H1 (cell line): ENCODE data around the gene XPOT. TPM values are rescaled to one million over a fixed set of nuclear protein-coding genes. Genes with fewer than 3 reads are reported as not detected.

ENCODE experiments used
- CTCF ChIA-PET: fragments of 300-600 bp; sonication (Branson Sonifier 250); formaldehyde crosslinking; loops from one replicate; lab custom pipeline; 2021; ENCODE audit not compliant: partially characterized antibody; lab: Charles Lee
- POLR2A ChIA-PET: fragments of 300-600 bp; sonication (Branson Sonifier 250); formaldehyde crosslinking; loops from one replicate; lab custom pipeline; 2021; ENCODE audit warnings: inconsistent platforms; ENCODE audit not compliant: partially characterized antibody; lab: Charles Lee
- DNase-seq, 2 experiments: peaks; one replicate each; pipeline versions ENCODE4 v3.0.0 to v3.0.0-alpha.2; 2010 to 2022; ENCODE audit warnings: low spot score in 2 of 2, low read depth in 1 of 2, mixed read lengths in 1 of 2
- FAIRE-seq: peaks from 2 replicates; lab custom pipeline; 2011; peaks lifted over from hg19 to GRCh38; lab: Jason Lieb, UNC
- H2AFZ ChIP-seq: 2 replicates; pipeline ENCODE4 v1.8.1; 2012; ENCODE audit warnings: low read length, inconsistent platforms
- H2AK5ac ChIP-seq: 2 replicates; pipeline ENCODE4 v1.6.1; 2013; ENCODE audit warnings: low read depth, low read length
- H2BK120ac ChIP-seq: replicated peaks from 2 replicates; pipeline ENCODE3; 2013; ENCODE audit warnings: low read depth, low read length, inconsistent platforms
- H2BK12ac ChIP-seq: 2 replicates; pipeline ENCODE4 v1.6.1; 2013; ENCODE audit warnings: low read depth, low read length
- H2BK15ac ChIP-seq: 2 replicates; pipeline ENCODE4 v1.6.1; 2013; ENCODE audit warnings: low read length
- H2BK20ac ChIP-seq: 2 replicates; pipeline ENCODE4 v1.6.1; 2013; ENCODE audit warnings: low read length
- H2BK5ac ChIP-seq: 2 replicates; pipeline ENCODE4 v1.6.1; 2013; ENCODE audit warnings: low read depth, low read length
- H3K14ac ChIP-seq: 2 replicates; pipeline ENCODE4 v1.6.1; 2013; ENCODE audit warnings: inconsistent platforms; ENCODE audit not compliant: insufficient read length
- H3K18ac ChIP-seq: 2 replicates; pipeline ENCODE4 v1.6.1; 2013; ENCODE audit warnings: low read length; ENCODE audit errors: extremely low read depth
- H3K23ac ChIP-seq: 2 replicates; pipeline ENCODE4 v1.6.1; 2013; ENCODE audit warnings: inconsistent platforms; ENCODE audit not compliant: insufficient read length
- H3K23me2 ChIP-seq: 2 replicates; pipeline ENCODE4 v1.6.1; 2013; ENCODE audit warnings: low read depth, low read length
- H3K27ac ChIP-seq: 2 replicates; pipeline ENCODE4 v1.6.1; 2011; ENCODE audit warnings: low read depth, low read length, inconsistent platforms
- H3K27me3 ChIP-seq, 4 experiments: replicated peaks in 1 of 4; 1 replicate in 1 of 4; 2 replicates in 3 of 4; pipeline versions ENCODE4 v1.6.1 to v1.8.1; 2011 to 2013; ENCODE audit warnings: low read length in 3 of 4, mild to moderate bottlenecking in 3 of 4, inconsistent platforms in 2 of 4, mixed read lengths in 2 of 4, moderate library complexity in 1 of 4; ENCODE audit not compliant: control insufficient read depth in 3 of 4, insufficient read depth in 3 of 4; ENCODE audit errors: extremely low read depth in 1 of 4
- H3K36me3 ChIP-seq, 4 experiments: 2 replicates each; pipeline versions ENCODE4 v1.6.1 to v1.8.1; 2011 to 2013; ENCODE audit warnings: mild to moderate bottlenecking in 4 of 4, low read length in 3 of 4, moderate library complexity in 2 of 4, control low read depth in 1 of 4, inconsistent platforms in 1 of 4; ENCODE audit not compliant: insufficient read depth in 4 of 4, control insufficient read depth in 2 of 4
- H3K4ac ChIP-seq: replicated peaks from 2 replicates; pipeline ENCODE3; 2013; ENCODE audit warnings: low read length, low read depth, mixed read lengths, inconsistent platforms; ENCODE audit not compliant: insufficient read length
- H3K4me1 ChIP-seq, 4 experiments: replicated peaks in 1 of 4; 1 replicate in 1 of 4; 2 replicates in 3 of 4; pipeline versions ENCODE4 v1.6.1 to v1.8.1; 2011 to 2013; ENCODE audit warnings: low read length in 3 of 4, inconsistent platforms in 2 of 4, mixed read lengths in 1 of 4; ENCODE audit not compliant: insufficient read depth in 4 of 4, control insufficient read depth in 3 of 4
- H3K4me2 ChIP-seq, 2 experiments: 2 replicates each; pipeline versions ENCODE4 v1.6.1 to v1.8.1; 2011 to 2013; ENCODE audit warnings: low read depth in 2 of 2, low read length in 2 of 2, control low read depth in 1 of 2, inconsistent platforms in 1 of 2, mild to moderate bottlenecking in 1 of 2; ENCODE audit not compliant: insufficient read depth in 1 of 2
- H3K4me3 ChIP-seq, 4 experiments: fragments of 200-600, 300-600 bp in 1 of 4; sonication (generic), shearing (Covaris generic), sonication (Bioruptor Twin) in 1 of 4; 2 replicates each; pipeline versions ENCODE4 v1.5.1 to v1.8.1; 2011 to 2016; ENCODE audit warnings: low read length in 4 of 4, low read depth in 3 of 4, control low read depth in 2 of 4, inconsistent platforms in 2 of 4, mild to moderate bottlenecking in 2 of 4, mixed read lengths in 1 of 4, moderate library complexity in 1 of 4; ENCODE audit not compliant: insufficient read depth in 2 of 4; ENCODE audit errors: extremely low read depth in 1 of 4
- H3K56ac ChIP-seq: replicated peaks from 2 replicates; pipeline ENCODE3; 2013; ENCODE audit warnings: low read depth, mild to moderate bottlenecking, mixed read lengths, low read length, inconsistent platforms; ENCODE audit not compliant: insufficient read length
- H3K79me1 ChIP-seq: 2 replicates; pipeline ENCODE4 v1.6.1; 2013; ENCODE audit warnings: low read depth, low read length, control low read depth
- H3K79me2 ChIP-seq, 2 experiments: 2 replicates each; pipeline versions ENCODE4 v1.6.1 to v1.8.1; 2012 to 2013; ENCODE audit warnings: low read length in 2 of 2, mild to moderate bottlenecking in 2 of 2, inconsistent platforms in 1 of 2; ENCODE audit not compliant: insufficient read depth in 2 of 2, control insufficient read depth in 1 of 2
- H3K9ac ChIP-seq, 4 experiments: replicated peaks in 1 of 4; 1 replicate in 1 of 4; 2 replicates in 3 of 4; pipeline versions ENCODE4 v1.6.1 to v1.8.1; 2011 to 2013; ENCODE audit warnings: low read depth in 3 of 4, low read length in 3 of 4, control low read depth in 2 of 4, mild to moderate bottlenecking in 2 of 4, moderate library complexity in 2 of 4, inconsistent platforms in 1 of 4; ENCODE audit errors: extremely low read depth in 1 of 4
- H3K9me3 ChIP-seq, 2 experiments: 2 replicates each; pipeline versions ENCODE4 v1.6.1 to v1.8.1; 2012 to 2013; ENCODE audit warnings: mild to moderate bottlenecking in 2 of 2, moderate library complexity in 2 of 2, control low read depth in 1 of 2, inconsistent platforms in 1 of 2, low read depth in 1 of 2, low read length in 1 of 2, mixed read lengths in 1 of 2; ENCODE audit not compliant: insufficient read depth in 2 of 2
- H4K20me1 ChIP-seq, 2 experiments: replicated peaks in 1 of 2; 2 replicates each; pipeline versions ENCODE3 to v1.8.1; 2011 to 2013; ENCODE audit warnings: inconsistent platforms in 2 of 2, low read length in 2 of 2, mild to moderate bottlenecking in 1 of 2; ENCODE audit not compliant: insufficient read depth in 2 of 2, control insufficient read depth in 1 of 2
- H4K5ac ChIP-seq: 2 replicates; pipeline ENCODE4 v1.6.1; 2013; ENCODE audit warnings: low read length, low read depth, mixed read lengths, inconsistent platforms; ENCODE audit not compliant: insufficient read length
- H4K8ac ChIP-seq: 2 replicates; pipeline ENCODE4 v1.8.0; 2013; ENCODE audit warnings: mild to moderate bottlenecking, moderate library complexity, low read length, inconsistent platforms; ENCODE audit not compliant: insufficient read depth; ENCODE audit errors: extremely low read depth
- H4K91ac ChIP-seq: replicated peaks from 2 replicates; pipeline ENCODE3; 2013; ENCODE audit warnings: low read length, mixed read lengths, inconsistent platforms; ENCODE audit not compliant: insufficient read length
- BRCA1 ChIP-seq: IDR thresholded peaks from 2 replicates; pipeline ENCODE4 v1.6.1; 2012; ENCODE audit warnings: low read depth, low read length, improper control_type of control experiment
- CBX8 ChIP-seq: fragments of 300-800, 300-1000 bp; sonication (generic); IDR thresholded peaks from 2 replicates; pipeline ENCODE4 v1.7.1; 2016; ENCODE audit warnings: low read depth, low read length, borderline replicate concordance
- CEBPB ChIP-seq: IDR thresholded peaks from 2 replicates; pipeline ENCODE4 v1.6.1; 2012; ENCODE audit warnings: low read depth, low read length
- CREB1 ChIP-seq: IDR thresholded peaks from 2 replicates; pipeline ENCODE4 v1.6.1; 2012; ENCODE audit warnings: inconsistent platforms
- JUND ChIP-seq: IDR thresholded peaks from 2 replicates; pipeline ENCODE4 v1.6.1; 2011; ENCODE audit warnings: mild to moderate bottlenecking, improper control_type of control experiment, low read length
- POLR2AphosphoS5 ChIP-seq: IDR thresholded peaks from 2 replicates; pipeline ENCODE4 v1.6.1; 2011; ENCODE audit warnings: low read depth, low read length
- SIRT6 ChIP-seq: IDR thresholded peaks from one replicate; pipeline ENCODE4 v1.7.1; 2012; ENCODE audit warnings: low read length, inconsistent platforms
- SIX5 ChIP-seq: IDR thresholded peaks from 2 replicates; pipeline ENCODE4 v1.6.1; 2011; ENCODE audit warnings: mild to moderate bottlenecking, low read depth, low read length
- SP1 ChIP-seq: IDR thresholded peaks from 2 replicates; pipeline ENCODE4 v1.6.1; 2011; ENCODE audit warnings: low read depth, low read length
- YY1 ChIP-seq: IDR thresholded peaks from 2 replicates; pipeline ENCODE4 v1.6.1; 2011; ENCODE audit warnings: low read depth, mild to moderate bottlenecking, low read length
- ZNF274 ChIP-seq: IDR thresholded peaks from 2 replicates; pipeline ENCODE4 v1.7.0; 2012; ENCODE audit warnings: low read length, borderline replicate concordance; ENCODE audit errors: extremely low read depth
- WGBS, 2 experiments: shearing (Covaris generic) in 1 of 2; methylation state at CpG; one replicate each; pipeline versions ENCODE4 v1.1.6 to v1.1.7; 2013 to 2015; ENCODE audit warnings: low lambda C conversion rate in 2 of 2, mixed read lengths in 2 of 2, inconsistent platforms in 1 of 2, low coverage in 1 of 2, missing lambda C conversion rate in 1 of 2; ENCODE audit not compliant: insufficient replicate concordance in 2 of 2, insufficient coverage in 1 of 2, insufficient read length in 1 of 2; ENCODE audit errors: extremely low coverage in 1 of 2, missing lambda C conversion rate in 1 of 2; 5-methylcytosine and 5-hydroxymethylcytosine counted together
- polyA plus RNA-seq, 7 experiments: library from polyadenylated mRNA; depleted of rRNA in 3 of 7; stranded (reverse) in 5 of 7; unstranded in 2 of 7; fragments of >200 nt in 5 of 7; fragments of 200-250 nt in 2 of 7; gene quantifications; 1 replicate in 5 of 7; 2 replicates in 1 of 7; 4 replicates in 1 of 7; pipeline versions ENCODE4 v1.2.1 to v1.2.3, GENCODE V29; 2011 to 2013; ENCODE audit warnings: missing spikeins in 2 of 7, mixed read lengths in 2 of 7
- total RNA-seq: library from RNA; stranded (reverse); fragmentation: NEBNext Ultra II Directional; extraction: Animal tissue kit (Norgen Biotek cat#: 25700); gene quantifications from 2 replicates; pipeline ENCODE4 v1.2.1, GENCODE V29; 2021
- TF ChIP-seq, protein P1 (sequence below), 3 experiments: IDR thresholded peaks; 1 replicate in 2 of 3; 2 replicates in 1 of 3; pipeline versions ENCODE4 v1.5.1 to v1.6.1; 2011; ENCODE audit warnings: low read length in 3 of 3, mild to moderate bottlenecking in 3 of 3, inconsistent platforms in 2 of 3, low read depth in 1 of 3, moderate library complexity in 1 of 3; ENCODE audit not compliant: insufficient read depth in 1 of 3; ENCODE audit errors: control extremely low read depth in 1 of 3

Gene XPOT
- total and polyA plus RNA-seq, 2 of the 8 experiments (the other 6 are each of a cell fraction or from before 2014, with no cell fraction given) = 38.8 to 176 TPM

DNA sequence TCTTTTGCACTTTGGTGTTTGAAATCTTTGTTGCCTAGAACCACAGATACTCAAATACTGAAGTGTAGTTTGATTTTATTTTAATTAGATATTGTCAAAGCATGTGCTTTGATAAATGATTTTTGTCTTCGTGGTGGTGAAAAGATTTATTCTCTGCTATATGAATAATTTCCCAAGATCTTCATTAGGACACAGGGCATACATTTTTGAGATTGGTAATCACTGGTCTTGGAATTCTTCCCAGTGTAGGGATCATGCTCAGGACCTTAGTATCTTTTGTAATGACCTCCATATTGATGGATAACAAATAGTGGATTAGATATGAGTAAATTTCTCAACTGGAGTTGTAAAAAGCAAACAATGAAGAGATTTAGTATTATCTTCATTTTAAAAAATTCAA, 76.0 kb downstream of the XPOT start:
- DNase-seq (no peak), FAIRE-seq (no peak)
- CTCF ChIA-PET = no interaction called here
- Histone ChIP-seq H2AFZ (no peak overlapping the region), H3K4ac (no peak overlapping the region), H3K79me2 (peaks cover 0 to 12% of the 10 kb centered on the region in 2 experiments; a peak in 2 of 4 replicates), H2BK15ac (no peak overlapping the region), H3K79me1 (peaks cover 4% of the 10 kb centered on the region; the same call in 1 of the 2 replicates), H3K36me3 (peaks cover 5 to 30% (median 14%) of the 10 kb centered on the region in 4 experiments; a peak in 6 of 8 replicates), H3K4me3 (no peak overlapping the region), H3K27me3 (no peaks in the 10 kb centered on the region), H4K20me1 (no peaks in the 10 kb centered on the region), H3K23me2 (no peaks in the 10 kb centered on the region), H2AK5ac (no peak overlapping the region), H3K4me1 (no peaks in the 10 kb centered on the region), H3K14ac (no peak overlapping the region), H2BK120ac (no peak overlapping the region), H3K23ac (no peak overlapping the region), H2BK5ac (no peak overlapping the region), H2BK20ac (no peak overlapping the region), H3K18ac (no peak overlapping the region), H2BK12ac (no peak overlapping the region), H4K8ac (no peak overlapping the region), H3K9me3 (peaks cover 3 to 12% of the 10 kb centered on the region in 2 experiments; a peak in 3 of 4 replicates), H3K56ac (no peak overlapping the region), H3K9ac (no peak overlapping the region), H3K27ac (no peak overlapping the region), H3K4me2 (no peak overlapping the region), H4K5ac (no peak overlapping the region), H4K91ac (no peak overlapping the region)
- 76% methylated on average over 1 of the region's 1 CpG; no CpG with 5 or more reads in 1 of the 2 experiments for WGBS, 2 experiments
- POLR2A ChIA-PET = no interaction called here
- TF ChIP-seq CEBPB = no peak
- no peak for TF ChIP-seq SIX5
- no peak for TF ChIP-seq BRCA1
- TF ChIP-seq JUND = no peak
- no peak for TF ChIP-seq SP1
- no peak for TF ChIP-seq YY1
- TF ChIP-seq CBX8 = no peak
- no peak for TF ChIP-seq POLR2AphosphoS5
- TF ChIP-seq ZNF274 = no peak
- TF ChIP-seq, protein P1, sequence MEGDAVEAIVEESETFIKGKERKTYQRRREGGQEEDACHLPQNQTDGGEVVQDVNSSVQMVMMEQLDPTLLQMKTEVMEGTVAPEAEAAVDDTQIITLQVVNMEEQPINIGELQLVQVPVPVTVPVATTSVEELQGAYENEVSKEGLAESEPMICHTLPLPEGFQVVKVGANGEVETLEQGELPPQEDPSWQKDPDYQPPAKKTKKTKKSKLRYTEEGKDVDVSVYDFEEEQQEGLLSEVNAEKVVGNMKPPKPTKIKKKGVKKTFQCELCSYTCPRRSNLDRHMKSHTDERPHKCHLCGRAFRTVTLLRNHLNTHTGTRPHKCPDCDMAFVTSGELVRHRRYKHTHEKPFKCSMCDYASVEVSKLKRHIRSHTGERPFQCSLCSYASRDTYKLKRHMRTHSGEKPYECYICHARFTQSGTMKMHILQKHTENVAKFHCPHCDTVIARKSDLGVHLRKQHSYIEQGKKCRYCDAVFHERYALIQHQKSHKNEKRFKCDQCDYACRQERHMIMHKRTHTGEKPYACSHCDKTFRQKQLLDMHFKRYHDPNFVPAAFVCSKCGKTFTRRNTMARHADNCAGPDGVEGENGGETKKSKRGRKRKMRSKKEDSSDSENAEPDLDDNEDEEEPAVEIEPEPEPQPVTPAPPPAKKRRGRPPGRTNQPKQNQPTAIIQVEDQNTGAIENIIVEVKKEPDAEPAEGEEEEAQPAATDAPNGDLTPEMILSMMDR (IDR thresholded peaks at IDR 0.05; ENCODE audit: control extremely low read depth in 1 of 3, insufficient read depth in 1 of 3, low read depth in 1 of 3, low read length in 3 of 3) = no peak
- TF ChIP-seq SIRT6 = no peak
- TF ChIP-seq CREB1 = no peak
